ENCODE data around the gene NPAS3.
A peak's percentile ranks its signal among the peaks of the same experiment; 100 is the strongest.

Gene NPAS3

GRCh38 chr14:33524244-33524643 is 585.6 kb downstream of the NPAS3 start:
- no peak for DNase-seq (ENCODE audit: low read depth)
- TF ChIP-seq CTCF (IDR thresholded peaks at IDR 0.05; ENCODE audit: insufficient read depth, low read depth, low read length, missing control alignments): no peak
- H3K4me3 ChIP-seq (ENCODE audit: low read length): no peak overlapping the region

- H3K4me3 ChIP-seq (ENCODE audit: low read length): no peak overlapping the region
- peak; percentile 32 for DNase-seq (ENCODE audit: low read depth)
- no peak for TF ChIP-seq CTCF (IDR thresholded peaks at IDR 0.05; ENCODE audit: insufficient read depth, low read depth, low read length, missing control alignments)
Observed at GRCh38 chr14:33525626-33526025, 586.9 kb downstream of the NPAS3 start.

DNA sequence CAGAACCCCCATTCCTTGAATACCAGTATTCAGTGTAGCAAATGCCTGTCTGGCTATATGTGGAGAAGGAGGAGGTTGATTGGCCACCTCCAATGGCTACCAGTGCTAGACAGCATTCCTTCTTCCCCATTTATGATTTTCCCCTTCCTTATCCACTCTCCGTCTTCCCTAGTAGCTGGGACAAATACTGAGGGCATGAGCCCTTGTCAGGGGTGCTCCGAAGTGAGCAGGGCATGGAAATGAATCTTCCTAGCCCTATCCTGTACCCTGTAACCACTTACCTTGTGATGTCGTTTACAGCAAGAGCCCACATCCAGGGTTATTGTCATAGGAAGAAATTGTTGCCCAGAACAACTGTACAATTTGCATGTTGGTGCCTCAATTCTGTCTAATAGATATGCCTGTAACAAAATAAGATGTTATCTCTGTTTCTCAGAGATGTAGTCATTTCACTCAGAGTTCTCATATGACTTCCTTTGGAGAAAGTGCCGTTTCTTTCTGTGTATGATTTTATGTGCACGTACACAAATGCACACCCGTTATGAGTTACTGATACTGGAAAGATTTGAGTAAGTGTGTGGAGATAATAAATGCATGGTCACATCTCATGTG is 588.5 kb downstream of the NPAS3 start:
- DNase-seq (ENCODE audit: low read depth): no peak
- TF ChIP-seq CTCF (IDR thresholded peaks at IDR 0.05; ENCODE audit: insufficient read depth, low read depth, low read length, missing control alignments): no peak
- no peak overlapping the region for H3K4me3 ChIP-seq (ENCODE audit: low read length)

GRCh38 chr14:33528655-33529054 is 590.0 kb downstream of the NPAS3 start:
- no peak for DNase-seq (ENCODE audit: low read depth)
- no peak for TF ChIP-seq CTCF (IDR thresholded peaks at IDR 0.05; ENCODE audit: insufficient read depth, low read depth, low read length, missing control alignments)
- no peak overlapping the region for H3K4me3 ChIP-seq (ENCODE audit: low read length)

- TF ChIP-seq CTCF (IDR thresholded peaks at IDR 0.05; ENCODE audit: insufficient read depth, low read depth, low read length, missing control alignments): no peak
- H3K4me3 ChIP-seq (ENCODE audit: low read length): no peak overlapping the region
- DNase-seq (ENCODE audit: low read depth): no peak
Observed at GRCh38 chr14:33529787-33530757, 591.4 kb downstream of the NPAS3 start.

GRCh38 chr14:33532553-33532952 is 593.9 kb downstream of the NPAS3 start:
- no peak for DNase-seq (ENCODE audit: low read depth)
- TF ChIP-seq CTCF (IDR thresholded peaks at IDR 0.05; ENCODE audit: insufficient read depth, low read depth, low read length, missing control alignments): no peak
- H3K4me3 ChIP-seq (ENCODE audit: low read length): no peak overlapping the region

All from epithelial cell of esophagus (primary cell).